DMS79 (cell line): ENCODE results near the gene AXIN2.
"Not testable (repeated sequence)": the region's sequence is repeated elsewhere in the genome, so short reads cannot be mapped to it uniquely, and the experiment has no call there.

Experiments
- DNase-seq: peaks from one replicate; lab custom pipeline; 2025; lab: John Stamatoyannopoulos, UW

AXIN2 gene

DNA sequence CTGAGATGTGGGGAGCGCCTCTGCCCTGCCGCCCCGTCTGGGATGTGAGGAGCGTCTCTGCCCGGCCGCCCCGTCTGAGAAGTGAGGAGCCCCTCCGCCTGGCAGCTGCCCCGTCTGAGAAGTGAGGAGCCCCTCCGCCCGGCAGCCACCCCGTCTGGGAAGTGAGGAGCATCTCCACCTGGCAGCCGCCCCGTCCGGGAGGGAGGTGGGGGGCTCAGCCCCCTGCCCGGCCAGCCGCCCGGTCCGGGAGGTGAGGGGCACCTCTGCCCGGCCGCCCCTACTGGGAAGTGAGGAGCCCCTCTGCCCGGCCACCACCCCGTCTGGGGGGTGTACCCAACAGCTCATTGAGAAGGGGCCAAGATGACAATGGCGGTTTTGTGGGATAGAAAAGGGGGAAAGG lies 77.0 kb downstream of the AXIN2 start:
- DNase-seq: not testable (repeated sequence)

DNA sequence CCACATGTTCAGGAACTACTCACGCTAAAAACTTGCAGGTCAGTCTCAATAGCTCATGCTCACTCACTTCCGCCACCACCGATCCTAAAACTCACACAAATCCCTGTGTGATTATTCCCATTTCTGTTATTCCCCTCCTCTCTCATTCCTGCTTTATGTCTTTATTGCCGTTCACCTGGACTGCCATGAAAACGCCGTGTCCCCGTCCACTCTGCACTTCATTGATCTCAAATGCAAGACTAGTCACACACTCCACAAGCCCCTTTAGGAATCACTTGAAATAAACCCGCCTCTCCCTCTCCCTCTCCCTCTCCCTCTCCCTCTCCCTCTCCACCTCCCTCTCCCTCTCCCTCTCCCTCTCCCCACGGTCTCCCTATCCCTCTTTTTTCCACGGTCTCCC lies 78.0 kb downstream of the AXIN2 start:
- DNase-seq: no peak

DNA sequence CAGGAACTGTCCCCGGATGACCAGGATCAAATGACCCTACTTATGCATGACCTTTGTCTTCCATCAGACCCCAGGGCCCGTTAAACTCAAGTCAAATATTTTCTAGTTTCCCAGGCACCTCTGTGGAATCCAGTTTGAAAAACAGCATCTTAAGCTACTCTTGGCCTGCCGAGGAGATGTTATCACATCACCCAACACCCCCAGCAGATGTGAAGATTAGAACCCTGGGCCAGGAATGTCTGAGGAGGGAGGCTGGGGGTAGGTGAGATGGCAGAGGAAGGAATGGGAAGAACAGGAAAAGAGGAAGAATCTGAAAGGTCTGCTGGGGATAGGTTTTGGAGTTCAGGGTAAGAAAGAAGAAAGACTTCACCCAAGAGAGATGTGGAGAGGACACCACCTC lies 79.2 kb downstream of the AXIN2 start:
- DNase-seq: no peak

DNA sequence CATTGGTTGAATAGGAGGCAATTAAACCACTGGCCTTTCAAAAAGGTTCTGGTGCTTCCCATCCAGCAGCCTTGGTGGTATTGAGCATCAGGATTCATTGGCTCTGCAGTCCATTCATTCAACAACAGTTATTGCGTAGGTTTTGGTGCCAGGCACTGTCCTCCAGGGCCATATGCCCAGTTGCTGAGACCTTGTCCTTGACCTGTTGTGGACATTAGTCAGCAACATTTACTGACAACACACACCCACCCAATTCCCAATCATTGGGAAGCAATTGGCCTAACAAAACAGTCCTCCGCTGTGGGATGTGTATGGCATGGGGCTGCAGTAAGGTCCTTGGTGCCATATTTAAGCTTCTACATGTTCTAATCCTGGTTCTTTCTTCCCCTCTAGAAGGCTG lies 82.2 kb downstream of the AXIN2 start:
- no peak for DNase-seq
